GM23338 (cell line): ENCODE results near the gene COX7A1. TPM values are rescaled to one million over a fixed set of nuclear protein-coding genes. Genes with fewer than 3 reads are reported as not detected.

Experiments used
- ATAC-seq: fragments of 200-7000 bp; cut with Tn5 transposase; 3 replicates; pipeline ENCODE4 v1.9.1; 2020
- DNase-seq: peaks from one replicate; pipeline ENCODE4 v3.0.0-alpha.2; 2015; ENCODE audit warnings: low spot score
- H2AFZ ChIP-seq: fragments of 200-600 bp; sonication (generic); 2 replicates; pipeline ENCODE4 v1.8.0; 2016; ENCODE audit warnings: antibody characterized with exemption, mild to moderate bottlenecking, moderate library complexity
- H3F3A ChIP-seq: fragments of 200-600 bp; sonication (generic); replicated peaks from 2 replicates; pipeline ENCODE4 v1.8.0; 2017; ENCODE audit warnings: antibody characterized with exemption, mixed run types, low read depth
- H3K27ac ChIP-seq: fragments of 200-600 bp; sonication (generic); 2 replicates; pipeline ENCODE4 v1.6.1; 2016; ENCODE audit warnings: low read depth
- H3K27me3 ChIP-seq: fragments of 200-600 bp; sonication (generic); 2 replicates; pipeline ENCODE4 v1.8.0; 2016; ENCODE audit warnings: mild to moderate bottlenecking, mixed run types, moderate library complexity; ENCODE audit not compliant: insufficient read depth
- H3K36me3 ChIP-seq: fragments of 200-600 bp; sonication (generic); 2 replicates; pipeline ENCODE4 v1.8.0; 2016; ENCODE audit warnings: mild to moderate bottlenecking; ENCODE audit not compliant: insufficient read depth
- H3K4me1 ChIP-seq: fragments of 200-600 bp; sonication (generic); 2 replicates; pipeline ENCODE4 v1.8.0; 2016; ENCODE audit warnings: mild to moderate bottlenecking, moderate library complexity; ENCODE audit not compliant: insufficient read depth
- H3K4me2 ChIP-seq: fragments of 200-600 bp; sonication (generic); 2 replicates; pipeline ENCODE4 v1.7.1; 2017; ENCODE audit warnings: mixed run types
- H3K4me3 ChIP-seq: fragments of 200-600 bp; sonication (generic); 2 replicates; pipeline ENCODE4 v1.6.1; 2016; ENCODE audit warnings: mixed run types
- H3K79me2 ChIP-seq: fragments of 200-600 bp; sonication (generic); replicated peaks from 2 replicates; pipeline ENCODE4 v1.8.0; 2017; ENCODE audit warnings: mild to moderate bottlenecking; ENCODE audit not compliant: insufficient read depth
- H3K9me2 ChIP-seq: fragments of 200-600 bp; sonication (generic); 2 replicates; pipeline ENCODE4 v1.8.0; 2017; ENCODE audit not compliant: insufficient read depth
- H4K20me1 ChIP-seq: fragments of 200-600 bp; sonication (generic); replicated peaks from 2 replicates; pipeline ENCODE4 v1.8.0; 2017; ENCODE audit warnings: mild to moderate bottlenecking; ENCODE audit not compliant: insufficient read depth
- H3K27ac Mint-ChIP-seq: 2 replicates; pipeline ENCODE4 v1.8.0; 2020; ENCODE audit warnings: inconsistent platforms, mild to moderate bottlenecking, moderate library complexity, mixed read lengths
- H3K27me3 Mint-ChIP-seq: 3 replicates; pipeline ENCODE4 v1.8.0; 2022; ENCODE audit warnings: low read depth, mild to moderate bottlenecking, moderate library complexity, mixed read lengths, inconsistent platforms; ENCODE audit not compliant: insufficient read depth, poor library complexity
- H3K36me3 Mint-ChIP-seq: 3 replicates; pipeline ENCODE4 v1.8.0; 2021; ENCODE audit warnings: low read depth, mild to moderate bottlenecking, inconsistent platforms, moderate library complexity, mixed read lengths
- H3K4me1 Mint-ChIP-seq: 3 replicates; pipeline ENCODE4 v1.8.0; 2020; ENCODE audit warnings: mild to moderate bottlenecking, inconsistent platforms, mixed read lengths
- H3K4me3 Mint-ChIP-seq: 3 replicates; pipeline ENCODE4 v1.8.0; 2021; ENCODE audit warnings: moderate library complexity, mild to moderate bottlenecking, inconsistent platforms, mixed read lengths
- H3K9me3 Mint-ChIP-seq: 3 replicates; pipeline ENCODE4 v1.8.0; 2020; ENCODE audit warnings: moderate library complexity, mild to moderate bottlenecking, inconsistent platforms, mixed read lengths
- ETS1 ChIP-seq: IDR thresholded peaks from 2 replicates; pipeline ENCODE4 v1.6.1; 2016; ENCODE audit warnings: antibody characterized with exemption
- EZH2 ChIP-seq: fragments of 200-600 bp; sonication (generic); IDR thresholded peaks from one replicate; pipeline ENCODE4 v1.8.0; 2017; ENCODE audit warnings: antibody characterized with exemption, mild to moderate bottlenecking, low read depth; ENCODE audit not compliant: unreplicated experiment
- EZH2phosphoT487 ChIP-seq: fragments of 200-600 bp; sonication (generic); IDR thresholded peaks from one replicate; pipeline ENCODE4 v1.8.1; 2018; ENCODE audit warnings: antibody characterized with exemption; ENCODE audit not compliant: unreplicated experiment
- JUNB ChIP-seq: IDR thresholded peaks from one replicate; pipeline ENCODE4 v1.6.1; 2016; ENCODE audit warnings: antibody characterized with exemption; ENCODE audit not compliant: unreplicated experiment
- NANOG ChIP-seq: IDR thresholded peaks from 2 replicates; pipeline ENCODE4 v1.6.1; 2016; ENCODE audit warnings: antibody characterized with exemption, borderline replicate concordance
- REST ChIP-seq: IDR thresholded peaks from one replicate; pipeline ENCODE4 v1.6.1; 2018; ENCODE audit warnings: antibody characterized with exemption; ENCODE audit not compliant: unreplicated experiment
- STAT1 ChIP-seq: IDR thresholded peaks from one replicate; pipeline ENCODE4 v1.6.1; 2016; ENCODE audit warnings: antibody characterized with exemption; ENCODE audit not compliant: unreplicated experiment
- ZNF331 ChIP-seq: fragments of 250-450 bp; sonication (Bioruptor Pico); IDR thresholded peaks from 2 replicates; pipeline ENCODE4 v1.5.0; 2020; ENCODE audit warnings: low read depth, mild to moderate bottlenecking, moderate library complexity
- ZNF462 ChIP-seq: fragments of 250-450 bp; sonication (Bioruptor Pico); IDR thresholded peaks from 2 replicates; pipeline ENCODE4 v1.5.0; 2020; ENCODE audit warnings: mild to moderate bottlenecking, moderate library complexity
- polyA plus RNA-seq: library from polyadenylated mRNA; unstranded; fragments of >200 nt; fragmentation: Nextera tagmentation; extraction: Ambion mirVana; gene quantifications from 2 replicates; pipeline ENCODE4 v1.2.1, GENCODE V29; 2016
- total RNA-seq: library from RNA; depleted of rRNA; stranded (reverse); fragments of >200 nt; shearing (Covaris generic); gene quantifications from 2 replicates; pipeline ENCODE4 v1.2.3, GENCODE V29; 2014

COX7A1 gene
- total and polyA plus RNA-seq, 2 experiments from 2014 or later: 0.52 to 5.5 TPM

- TF ChIP-seq EZH2phosphoT487 (no peak), REST (no peak), ETS1 (no peak), NANOG (no peak), JUNB (no peak)
Measured at GRCh38 chr19:36169084-36169760, 17.0 kb upstream of the COX7A1 start (continued).

- 0 out of 2 replicates have a peak, but pooled peaks cover under 1% of the 10 kb centered on the region for H3F3A ChIP-seq
- TF ChIP-seq REST (no peak), EZH2phosphoT487 (no peak), EZH2 (no peak), ZNF462 (CRISPR knock-in tag) (no peak), ZNF331 (CRISPR knock-in tag) (no peak), STAT1 (no peak), NANOG (no peak), JUNB (no peak)
- no peak overlapping the region; the same call in 2 of the 3 replicates for H3K4me3 Mint-ChIP-seq
- no peak overlapping the region for H3K27ac Mint-ChIP-seq
- no peaks in the 10 kb centered on the region for H3K9me2 ChIP-seq
- no peaks in the 10 kb centered on the region; the same call in 2 of the 3 replicates for H3K9me3 Mint-ChIP-seq
- H2AFZ ChIP-seq: no peak overlapping the region
- peaks cover 24% of the 10 kb centered on the region; the same call in 1 of the 2 replicates for H3K4me1 ChIP-seq
- H3K27me3 Mint-ChIP-seq: peaks cover 3% of the 10 kb centered on the region
- H3K27me3 ChIP-seq: no peaks in the 10 kb centered on the region
- no peak overlapping the region for H3K27ac ChIP-seq
- H3K36me3 ChIP-seq: no peaks in the 10 kb centered on the region
- no peaks in the 10 kb centered on the region for H4K20me1 ChIP-seq
- no peak overlapping the region for H3K4me3 ChIP-seq
- peaks cover 5% of the 10 kb centered on the region for H3K36me3 Mint-ChIP-seq
- no peak overlapping the region for H3K4me2 ChIP-seq
- ATAC-seq (no peak), DNase-seq (no peak)
- peaks cover 24% of the 10 kb centered on the region for H3K4me1 Mint-ChIP-seq
- H3K79me2 ChIP-seq: no peaks in the 10 kb centered on the region
Measured at GRCh38 chr19:36163813-36164212, 11.6 kb upstream of the COX7A1 start.
